Epithelial cell of prostate (primary cell): ENCODE data around the gene DBT.

Experiments
- DNase-seq: peaks from one replicate; pipeline ENCODE4 v3.0.0-alpha.2; 2011; ENCODE audit warnings: low read depth, low spot score
- H3K27ac ChIP-seq: fragments of 450-650 bp; 2 replicates; pipeline ENCODE4 v1.5.1; 2017; ENCODE audit warnings: mild to moderate bottlenecking

DBT gene

DNA sequence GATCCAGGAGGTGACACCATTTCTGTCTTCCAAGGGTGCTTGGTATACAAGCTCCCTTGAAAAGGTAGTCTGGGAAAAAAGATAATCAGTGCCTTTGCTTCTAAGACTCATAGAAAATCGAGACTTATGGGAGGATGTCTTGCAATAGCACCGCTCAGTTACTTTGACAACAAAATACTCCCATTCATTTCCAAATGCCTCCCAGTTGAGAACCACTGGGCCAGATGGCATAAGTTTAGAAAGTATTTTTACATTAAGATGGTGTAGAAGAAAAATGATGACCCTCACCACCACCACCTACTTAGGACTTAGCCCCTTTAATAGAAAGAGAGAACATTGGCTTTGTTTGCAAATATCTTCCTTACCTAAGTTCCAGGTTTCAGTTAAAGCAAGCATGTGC is 112.0 kb downstream of the DBT start:
- no peak for DNase-seq
- no peak overlapping the region for H3K27ac ChIP-seq
